KMS-11 (cell line): Measurements from ENCODE around the gene FYB1.
"Not testable (repeated sequence)": the region's sequence is repeated elsewhere in the genome, so short reads cannot be mapped to it uniquely, and the experiment has no call there.

Experiments used
- H2AFZ ChIP-seq: fragments of 200-600 bp; sonication (generic); 2 replicates; pipeline ENCODE4 v1.6.1; 2016; ENCODE audit warnings: antibody characterized with exemption, mixed run types, low read depth
- H3K27ac ChIP-seq: fragments of 200-600 bp; sonication (generic); 2 replicates; pipeline ENCODE4 v1.6.1; 2016; ENCODE audit warnings: mild to moderate bottlenecking, mixed run types
- H3K27me3 ChIP-seq: fragments of 200-600 bp; sonication (generic); 2 replicates; pipeline ENCODE4 v1.6.1; 2017; ENCODE audit warnings: mild to moderate bottlenecking, low read depth, mixed run types, moderate library complexity; ENCODE audit not compliant: insufficient read depth
- H3K36me3 ChIP-seq: fragments of 200-600 bp; sonication (generic); 2 replicates; pipeline ENCODE4 v1.6.1; 2017; ENCODE audit warnings: mild to moderate bottlenecking, mixed run types; ENCODE audit not compliant: insufficient read depth
- H3K4me1 ChIP-seq: fragments of 200-600 bp; sonication (generic); 2 replicates; pipeline ENCODE4 v1.6.1; 2016; ENCODE audit warnings: mild to moderate bottlenecking, low read depth, mixed run types; ENCODE audit not compliant: poor library complexity, severe bottlenecking
- H3K4me2 ChIP-seq: fragments of 200-600 bp; sonication (generic); 2 replicates; pipeline ENCODE4 v1.7.0; 2016; ENCODE audit warnings: mild to moderate bottlenecking, mixed run types
- H3K4me3 ChIP-seq: fragments of 200-600 bp; sonication (generic); IDR thresholded peaks from 2 replicates; pipeline ENCODE4 v1.6.1; 2017; ENCODE audit warnings: low read depth, low read length, mixed read lengths; ENCODE audit not compliant: insufficient read depth
- H3K79me2 ChIP-seq: fragments of 200-600 bp; sonication (generic); 2 replicates; pipeline ENCODE4 v1.6.1; 2016; ENCODE audit warnings: low read depth, mixed run types; ENCODE audit not compliant: insufficient read depth
- H3K9ac ChIP-seq: fragments of 200-600 bp; sonication (generic); 2 replicates; pipeline ENCODE4 v1.6.1; 2016; ENCODE audit warnings: mild to moderate bottlenecking, mixed run types
- H4K20me1 ChIP-seq: fragments of 200-600 bp; sonication (generic); 2 replicates; pipeline ENCODE4 v1.6.1; 2016; ENCODE audit warnings: mild to moderate bottlenecking, mixed run types; ENCODE audit not compliant: insufficient read depth
- TF ChIP-seq, protein P1 (sequence below): fragments of 200-600 bp; sonication (generic); conservative IDR thresholded peaks from 2 replicates; pipeline ENCODE4 v1.6.1; 2017; ENCODE audit warnings: low read depth, mild to moderate bottlenecking, antibody characterized with exemption, low read length, moderate library complexity, mixed read lengths

FYB1 gene

GRCh38 chr5:39235648-39236047, 16.3 kb upstream of the FYB1 start:
- no peaks in the 10 kb centered on the region for H4K20me1 ChIP-seq
- H3K27ac ChIP-seq = no peak overlapping the region
- TF ChIP-seq, protein P1, sequence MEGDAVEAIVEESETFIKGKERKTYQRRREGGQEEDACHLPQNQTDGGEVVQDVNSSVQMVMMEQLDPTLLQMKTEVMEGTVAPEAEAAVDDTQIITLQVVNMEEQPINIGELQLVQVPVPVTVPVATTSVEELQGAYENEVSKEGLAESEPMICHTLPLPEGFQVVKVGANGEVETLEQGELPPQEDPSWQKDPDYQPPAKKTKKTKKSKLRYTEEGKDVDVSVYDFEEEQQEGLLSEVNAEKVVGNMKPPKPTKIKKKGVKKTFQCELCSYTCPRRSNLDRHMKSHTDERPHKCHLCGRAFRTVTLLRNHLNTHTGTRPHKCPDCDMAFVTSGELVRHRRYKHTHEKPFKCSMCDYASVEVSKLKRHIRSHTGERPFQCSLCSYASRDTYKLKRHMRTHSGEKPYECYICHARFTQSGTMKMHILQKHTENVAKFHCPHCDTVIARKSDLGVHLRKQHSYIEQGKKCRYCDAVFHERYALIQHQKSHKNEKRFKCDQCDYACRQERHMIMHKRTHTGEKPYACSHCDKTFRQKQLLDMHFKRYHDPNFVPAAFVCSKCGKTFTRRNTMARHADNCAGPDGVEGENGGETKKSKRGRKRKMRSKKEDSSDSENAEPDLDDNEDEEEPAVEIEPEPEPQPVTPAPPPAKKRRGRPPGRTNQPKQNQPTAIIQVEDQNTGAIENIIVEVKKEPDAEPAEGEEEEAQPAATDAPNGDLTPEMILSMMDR = no peak
- no peak overlapping the region for H3K4me2 ChIP-seq
- H3K4me1 ChIP-seq = peaks cover 18% of the 10 kb centered on the region
- H3K36me3 ChIP-seq = no peaks in the 10 kb centered on the region
- no peak overlapping the region for H3K9ac ChIP-seq
- H3K79me2 ChIP-seq = no peaks in the 10 kb centered on the region
- H3K4me3 ChIP-seq = no peak overlapping the region
- no peak overlapping the region for H2AFZ ChIP-seq
- no peaks in the 10 kb centered on the region for H3K27me3 ChIP-seq

- not testable (repeated sequence) for H4K20me1 ChIP-seq, H3K4me2 ChIP-seq, H3K36me3 ChIP-seq, H3K9ac ChIP-seq, H3K27ac ChIP-seq, H3K27me3 ChIP-seq, H3K4me3 ChIP-seq, H2AFZ ChIP-seq, H3K79me2 ChIP-seq
- peaks cover 25% of the 10 kb centered on the region for H3K4me1 ChIP-seq
Measured at GRCh38 chr5:39234494-39234893, 15.1 kb upstream of the FYB1 start.

GRCh38 chr5:39233783-39234182, 14.4 kb upstream of the FYB1 start:
- Histone ChIP-seq H3K4me1 (peaks cover 25% of the 10 kb centered on the region), H3K36me3 (no peaks in the 10 kb centered on the region), H3K27ac (no peak overlapping the region), H2AFZ (no peak overlapping the region), H3K9ac (no peak overlapping the region), H4K20me1 (no peaks in the 10 kb centered on the region), H3K27me3 (no peaks in the 10 kb centered on the region), H3K4me2 (no peak overlapping the region), H3K79me2 (no peaks in the 10 kb centered on the region), H3K4me3 (no peak overlapping the region)
- TF ChIP-seq, protein P1 = no peak

GRCh38 chr5:39231705-39232525, 12.6 kb upstream of the FYB1 start:
- Histone ChIP-seq H3K4me3 (no peak overlapping the region), H3K79me2 (no peaks in the 10 kb centered on the region), H2AFZ (no peak overlapping the region), H3K4me2 (peak overlapping the region; percentile 78), H3K9ac (peak overlapping the region; percentile 27; the same call in 1 of the 2 replicates), H3K27me3 (no peaks in the 10 kb centered on the region), H3K27ac (peak overlapping the region; percentile 79), H3K36me3 (no peaks in the 10 kb centered on the region), H3K4me1 (peaks cover 25% of the 10 kb centered on the region), H4K20me1 (no peaks in the 10 kb centered on the region)
- TF ChIP-seq, protein P1 = no peak

GRCh38 chr5:39228596-39228995, 9.2 kb upstream of the FYB1 start:
- H3K4me2 ChIP-seq = no peak overlapping the region
- H3K27me3 ChIP-seq = no peaks in the 10 kb centered on the region
- H4K20me1 ChIP-seq = no peaks in the 10 kb centered on the region
- H3K79me2 ChIP-seq = no peaks in the 10 kb centered on the region
- TF ChIP-seq, protein P1 = no peak
- no peak overlapping the region for H2AFZ ChIP-seq
- H3K9ac ChIP-seq = no peak overlapping the region
- no peak overlapping the region for H3K4me3 ChIP-seq
- no peaks in the 10 kb centered on the region for H3K36me3 ChIP-seq
- H3K27ac ChIP-seq = no peak overlapping the region
- H3K4me1 ChIP-seq = peaks cover 25% of the 10 kb centered on the region
